ENCODE data around the gene OR2J3. TPM values are rescaled to one million over a fixed set of nuclear protein-coding genes. Genes with fewer than 3 reads are reported as not detected.

Gene OR2J3
- total RNA-seq (2014; rRNA removed; shearing (Covaris generic)) (0.10 TPM in 1 of 2 replicates, not detected in the other), total RNA-seq (2022) (not detected in 2 replicates), Bru-seq, nascent RNA (not detected), BruChase-seq, experiment 1, labeled RNA remaining after a 6-hour chase (percentile 20 among the genes with signal in this experiment), BruChase-seq, experiment 2, labeled RNA remaining after a 2-hour chase (percentile 22 among the genes with signal in this experiment)
- long read RNA-seq, result 0 reads

- Histone ChIP-seq H3K4me2 (ENCODE audit: low read length) (no peak within 1 kb of the TSS), H2AFZ (ENCODE audit: low read length) (no peak within 1 kb of the TSS), H3K9me3 (ENCODE audit: low read length) (no peaks in the 10 kb centered on the region), H3K4me1 (ENCODE audit: insufficient read depth, low read length, poor library complexity, severe bottlenecking) (no peaks in the 10 kb centered on the region), H3K4me3 (ENCODE audit: low read depth, low read length, poor library complexity, severe bottlenecking) (no peak within 1 kb of the TSS), H3K36me3 (ENCODE audit: insufficient read depth, low read length) (no peaks in the 10 kb centered on the region), H4K20me1 (ENCODE audit: insufficient read depth, low read length) (no peaks in the 10 kb centered on the region), H3K79me2 (ENCODE audit: insufficient read depth, low read depth, low read length) (no peaks in the 10 kb centered on the region), H3K27ac (ENCODE audit: low read depth, low read length, poor library complexity, severe bottlenecking) (no peak within 1 kb of the TSS), H3K9me2 (ENCODE audit: insufficient read depth, low read length) (no peaks in the 10 kb centered on the region)
- no peak for DNase-seq (ENCODE audit: low spot score)
- ChIA-PET CTCF (ENCODE audit: unreplicated experiment) (no interaction called here), POLR2A (no interaction called here)
- BruUV-seq (replicated peaks), result no TSS peak
- TF ChIP-seq EZH2phosphoT487 (IDR thresholded peaks at IDR 0.05; ENCODE audit: borderline replicate concordance, low read depth, low read length), result no peak
- TF ChIP-seq, protein P1, sequence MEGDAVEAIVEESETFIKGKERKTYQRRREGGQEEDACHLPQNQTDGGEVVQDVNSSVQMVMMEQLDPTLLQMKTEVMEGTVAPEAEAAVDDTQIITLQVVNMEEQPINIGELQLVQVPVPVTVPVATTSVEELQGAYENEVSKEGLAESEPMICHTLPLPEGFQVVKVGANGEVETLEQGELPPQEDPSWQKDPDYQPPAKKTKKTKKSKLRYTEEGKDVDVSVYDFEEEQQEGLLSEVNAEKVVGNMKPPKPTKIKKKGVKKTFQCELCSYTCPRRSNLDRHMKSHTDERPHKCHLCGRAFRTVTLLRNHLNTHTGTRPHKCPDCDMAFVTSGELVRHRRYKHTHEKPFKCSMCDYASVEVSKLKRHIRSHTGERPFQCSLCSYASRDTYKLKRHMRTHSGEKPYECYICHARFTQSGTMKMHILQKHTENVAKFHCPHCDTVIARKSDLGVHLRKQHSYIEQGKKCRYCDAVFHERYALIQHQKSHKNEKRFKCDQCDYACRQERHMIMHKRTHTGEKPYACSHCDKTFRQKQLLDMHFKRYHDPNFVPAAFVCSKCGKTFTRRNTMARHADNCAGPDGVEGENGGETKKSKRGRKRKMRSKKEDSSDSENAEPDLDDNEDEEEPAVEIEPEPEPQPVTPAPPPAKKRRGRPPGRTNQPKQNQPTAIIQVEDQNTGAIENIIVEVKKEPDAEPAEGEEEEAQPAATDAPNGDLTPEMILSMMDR (conservative IDR thresholded peaks at IDR 0.05; ENCODE audit: low read length), result no peak
- intact Hi-C loops (cut with micrococcal nuclease; ENCODE audit: unreplicated experiment), result no loop called here
Measured at GRCh38 chr6:29107758-29108157, at the start of gene OR2J3. Gene OR2J3 (plus strand): TSS chr6:29108058. CDS start chr6:29111891, 3,833 bp downstream.

GRCh38 chr6:29071831-29072723 is 35.8 kb upstream of the OR2J3 start:
- H3K36me3 ChIP-seq (ENCODE audit: insufficient read depth, low read length), result no peaks in the 10 kb centered on the region
- BruUV-seq (replicated peaks), result no TSS peak
- DNase-seq (ENCODE audit: low spot score), result peak; percentile 12
- no peaks in the 10 kb centered on the region for H4K20me1 ChIP-seq (ENCODE audit: insufficient read depth, low read length)
- no peak overlapping the region for H3K4me2 ChIP-seq (ENCODE audit: low read length)
- H3K4me3 ChIP-seq (ENCODE audit: low read depth, low read length, poor library complexity, severe bottlenecking), result no peak overlapping the region
- H3K4me1 ChIP-seq (ENCODE audit: insufficient read depth, low read length, poor library complexity, severe bottlenecking), result no peaks in the 10 kb centered on the region
- no peak overlapping the region for H2AFZ ChIP-seq (ENCODE audit: low read length)
- ChIA-PET POLR2A (no interaction called here), CTCF (ENCODE audit: unreplicated experiment) (no interaction called here)
- H3K9me2 ChIP-seq (ENCODE audit: insufficient read depth, low read length), result no peaks in the 10 kb centered on the region
- H3K79me2 ChIP-seq (ENCODE audit: insufficient read depth, low read depth, low read length), result no peaks in the 10 kb centered on the region
- H3K27ac ChIP-seq (ENCODE audit: low read depth, low read length, poor library complexity, severe bottlenecking), result no peak overlapping the region
- H3K9me3 ChIP-seq (ENCODE audit: low read length), result no peaks in the 10 kb centered on the region
- TF ChIP-seq, protein P1 (conservative IDR thresholded peaks at IDR 0.05; ENCODE audit: low read length), result peak; percentile 63
- TF ChIP-seq EZH2phosphoT487 (IDR thresholded peaks at IDR 0.05; ENCODE audit: borderline replicate concordance, low read depth, low read length), result no peak
- intact Hi-C loops (cut with micrococcal nuclease; ENCODE audit: unreplicated experiment), result no loop called here

- H3K36me3 ChIP-seq (ENCODE audit: insufficient read depth, low read length), result no peaks in the 10 kb centered on the region
- H2AFZ ChIP-seq (ENCODE audit: low read length), result no peak overlapping the region
- H3K4me3 ChIP-seq (ENCODE audit: low read depth, low read length, poor library complexity, severe bottlenecking), result no peak overlapping the region
- ChIA-PET CTCF (ENCODE audit: unreplicated experiment) (no interaction called here), POLR2A (interaction anchor here (0.6 kb wide), 1 partner anchor 52 kb away, joined by 3 read pairs; no protein-coding TSS in a partner anchor)
- no TSS peak for BruUV-seq (replicated peaks)
- H4K20me1 ChIP-seq (ENCODE audit: insufficient read depth, low read length), result no peaks in the 10 kb centered on the region
- H3K4me2 ChIP-seq (ENCODE audit: low read length), result no peak overlapping the region
- intact Hi-C loops (cut with micrococcal nuclease; ENCODE audit: unreplicated experiment), result no loop called here
- no peaks in the 10 kb centered on the region for H3K4me1 ChIP-seq (ENCODE audit: insufficient read depth, low read length, poor library complexity, severe bottlenecking)
- TF ChIP-seq EZH2phosphoT487 (IDR thresholded peaks at IDR 0.05; ENCODE audit: borderline replicate concordance, low read depth, low read length), result no peak
- TF ChIP-seq, protein P1 (conservative IDR thresholded peaks at IDR 0.05; ENCODE audit: low read length), result no peak
- no peaks in the 10 kb centered on the region for H3K9me3 ChIP-seq (ENCODE audit: low read length)
- no peaks in the 10 kb centered on the region for H3K9me2 ChIP-seq (ENCODE audit: insufficient read depth, low read length)
- H3K27ac ChIP-seq (ENCODE audit: low read depth, low read length, poor library complexity, severe bottlenecking), result no peak overlapping the region
- no peaks in the 10 kb centered on the region for H3K79me2 ChIP-seq (ENCODE audit: insufficient read depth, low read depth, low read length)
- DNase-seq (ENCODE audit: low spot score), result no peak
Measured at GRCh38 chr6:29079203-29079602, 28.7 kb upstream of the OR2J3 start.

Data from OCI-LY7 (cell line).